H1 (cell line): ENCODE results near the gene TRABD2A. TPM values are rescaled to one million over a fixed set of nuclear protein-coding genes. Genes with fewer than 3 reads are reported as not detected.

Source experiments
- CTCF ChIA-PET: fragments of 300-600 bp; sonication (Branson Sonifier 250); formaldehyde crosslinking; loops from one replicate; lab custom pipeline; 2021; ENCODE audit not compliant: partially characterized antibody; lab: Charles Lee
- POLR2A ChIA-PET: fragments of 300-600 bp; sonication (Branson Sonifier 250); formaldehyde crosslinking; loops from one replicate; lab custom pipeline; 2021; ENCODE audit warnings: inconsistent platforms; ENCODE audit not compliant: partially characterized antibody; lab: Charles Lee
- DNase-seq, 2 experiments: peaks; one replicate each; pipeline versions ENCODE4 v3.0.0 to v3.0.0-alpha.2; 2010 to 2022; ENCODE audit warnings: low spot score in 2 of 2, low read depth in 1 of 2, mixed read lengths in 1 of 2
- FAIRE-seq: peaks from 2 replicates; lab custom pipeline; 2011; peaks lifted over from hg19 to GRCh38; lab: Jason Lieb, UNC
- H2AFZ ChIP-seq: 2 replicates; pipeline ENCODE4 v1.8.1; 2012; ENCODE audit warnings: low read length, inconsistent platforms
- H2AK5ac ChIP-seq: 2 replicates; pipeline ENCODE4 v1.6.1; 2013; ENCODE audit warnings: low read depth, low read length
- H2BK120ac ChIP-seq: replicated peaks from 2 replicates; pipeline ENCODE3; 2013; ENCODE audit warnings: low read depth, low read length, inconsistent platforms
- H2BK12ac ChIP-seq: 2 replicates; pipeline ENCODE4 v1.6.1; 2013; ENCODE audit warnings: low read depth, low read length
- H2BK15ac ChIP-seq: 2 replicates; pipeline ENCODE4 v1.6.1; 2013; ENCODE audit warnings: low read length
- H2BK20ac ChIP-seq: 2 replicates; pipeline ENCODE4 v1.6.1; 2013; ENCODE audit warnings: low read length
- H2BK5ac ChIP-seq: 2 replicates; pipeline ENCODE4 v1.6.1; 2013; ENCODE audit warnings: low read depth, low read length
- H3K14ac ChIP-seq: 2 replicates; pipeline ENCODE4 v1.6.1; 2013; ENCODE audit warnings: inconsistent platforms; ENCODE audit not compliant: insufficient read length
- H3K18ac ChIP-seq: 2 replicates; pipeline ENCODE4 v1.6.1; 2013; ENCODE audit warnings: low read length; ENCODE audit errors: extremely low read depth
- H3K23ac ChIP-seq: 2 replicates; pipeline ENCODE4 v1.6.1; 2013; ENCODE audit warnings: inconsistent platforms; ENCODE audit not compliant: insufficient read length
- H3K23me2 ChIP-seq: 2 replicates; pipeline ENCODE4 v1.6.1; 2013; ENCODE audit warnings: low read depth, low read length
- H3K27ac ChIP-seq: 2 replicates; pipeline ENCODE4 v1.6.1; 2011; ENCODE audit warnings: low read depth, low read length, inconsistent platforms
- H3K27me3 ChIP-seq, 4 experiments: replicated peaks in 1 of 4; 1 replicate in 1 of 4; 2 replicates in 3 of 4; pipeline versions ENCODE4 v1.6.1 to v1.8.1; 2011 to 2013; ENCODE audit warnings: low read length in 3 of 4, mild to moderate bottlenecking in 3 of 4, inconsistent platforms in 2 of 4, mixed read lengths in 2 of 4, moderate library complexity in 1 of 4; ENCODE audit not compliant: control insufficient read depth in 3 of 4, insufficient read depth in 3 of 4; ENCODE audit errors: extremely low read depth in 1 of 4
- H3K36me3 ChIP-seq, 4 experiments: 2 replicates each; pipeline versions ENCODE4 v1.6.1 to v1.8.1; 2011 to 2013; ENCODE audit warnings: mild to moderate bottlenecking in 4 of 4, low read length in 3 of 4, moderate library complexity in 2 of 4, control low read depth in 1 of 4, inconsistent platforms in 1 of 4; ENCODE audit not compliant: insufficient read depth in 4 of 4, control insufficient read depth in 2 of 4
- H3K4ac ChIP-seq: replicated peaks from 2 replicates; pipeline ENCODE3; 2013; ENCODE audit warnings: low read length, low read depth, mixed read lengths, inconsistent platforms; ENCODE audit not compliant: insufficient read length
- H3K4me1 ChIP-seq, 4 experiments: replicated peaks in 1 of 4; 1 replicate in 1 of 4; 2 replicates in 3 of 4; pipeline versions ENCODE4 v1.6.1 to v1.8.1; 2011 to 2013; ENCODE audit warnings: low read length in 3 of 4, inconsistent platforms in 2 of 4, mixed read lengths in 1 of 4; ENCODE audit not compliant: insufficient read depth in 4 of 4, control insufficient read depth in 3 of 4
- H3K4me2 ChIP-seq, 2 experiments: 2 replicates each; pipeline versions ENCODE4 v1.6.1 to v1.8.1; 2011 to 2013; ENCODE audit warnings: low read depth in 2 of 2, low read length in 2 of 2, control low read depth in 1 of 2, inconsistent platforms in 1 of 2, mild to moderate bottlenecking in 1 of 2; ENCODE audit not compliant: insufficient read depth in 1 of 2
- H3K4me3 ChIP-seq, 4 experiments: fragments of 200-600, 300-600 bp in 1 of 4; sonication (generic), shearing (Covaris generic), sonication (Bioruptor Twin) in 1 of 4; 2 replicates each; pipeline versions ENCODE4 v1.5.1 to v1.8.1; 2011 to 2016; ENCODE audit warnings: low read length in 4 of 4, low read depth in 3 of 4, control low read depth in 2 of 4, inconsistent platforms in 2 of 4, mild to moderate bottlenecking in 2 of 4, mixed read lengths in 1 of 4, moderate library complexity in 1 of 4; ENCODE audit not compliant: insufficient read depth in 2 of 4; ENCODE audit errors: extremely low read depth in 1 of 4
- H3K56ac ChIP-seq: replicated peaks from 2 replicates; pipeline ENCODE3; 2013; ENCODE audit warnings: low read depth, mild to moderate bottlenecking, mixed read lengths, low read length, inconsistent platforms; ENCODE audit not compliant: insufficient read length
- H3K79me1 ChIP-seq: 2 replicates; pipeline ENCODE4 v1.6.1; 2013; ENCODE audit warnings: low read depth, low read length, control low read depth
- H3K79me2 ChIP-seq, 2 experiments: 2 replicates each; pipeline versions ENCODE4 v1.6.1 to v1.8.1; 2012 to 2013; ENCODE audit warnings: low read length in 2 of 2, mild to moderate bottlenecking in 2 of 2, inconsistent platforms in 1 of 2; ENCODE audit not compliant: insufficient read depth in 2 of 2, control insufficient read depth in 1 of 2
- H3K9ac ChIP-seq, 4 experiments: replicated peaks in 1 of 4; 1 replicate in 1 of 4; 2 replicates in 3 of 4; pipeline versions ENCODE4 v1.6.1 to v1.8.1; 2011 to 2013; ENCODE audit warnings: low read depth in 3 of 4, low read length in 3 of 4, control low read depth in 2 of 4, mild to moderate bottlenecking in 2 of 4, moderate library complexity in 2 of 4, inconsistent platforms in 1 of 4; ENCODE audit errors: extremely low read depth in 1 of 4
- H3K9me3 ChIP-seq, 2 experiments: 2 replicates each; pipeline versions ENCODE4 v1.6.1 to v1.8.1; 2012 to 2013; ENCODE audit warnings: mild to moderate bottlenecking in 2 of 2, moderate library complexity in 2 of 2, control low read depth in 1 of 2, inconsistent platforms in 1 of 2, low read depth in 1 of 2, low read length in 1 of 2, mixed read lengths in 1 of 2; ENCODE audit not compliant: insufficient read depth in 2 of 2
- H4K20me1 ChIP-seq, 2 experiments: replicated peaks in 1 of 2; 2 replicates each; pipeline versions ENCODE3 to v1.8.1; 2011 to 2013; ENCODE audit warnings: inconsistent platforms in 2 of 2, low read length in 2 of 2, mild to moderate bottlenecking in 1 of 2; ENCODE audit not compliant: insufficient read depth in 2 of 2, control insufficient read depth in 1 of 2
- H4K5ac ChIP-seq: 2 replicates; pipeline ENCODE4 v1.6.1; 2013; ENCODE audit warnings: low read length, low read depth, mixed read lengths, inconsistent platforms; ENCODE audit not compliant: insufficient read length
- H4K8ac ChIP-seq: 2 replicates; pipeline ENCODE4 v1.8.0; 2013; ENCODE audit warnings: mild to moderate bottlenecking, moderate library complexity, low read length, inconsistent platforms; ENCODE audit not compliant: insufficient read depth; ENCODE audit errors: extremely low read depth
- H4K91ac ChIP-seq: replicated peaks from 2 replicates; pipeline ENCODE3; 2013; ENCODE audit warnings: low read length, mixed read lengths, inconsistent platforms; ENCODE audit not compliant: insufficient read length
- POLR2AphosphoS5 ChIP-seq: IDR thresholded peaks from 2 replicates; pipeline ENCODE4 v1.6.1; 2011; ENCODE audit warnings: low read depth, low read length
- WGBS, 2 experiments: shearing (Covaris generic) in 1 of 2; methylation state at CpG; one replicate each; pipeline versions ENCODE4 v1.1.6 to v1.1.7; 2013 to 2015; ENCODE audit warnings: low lambda C conversion rate in 2 of 2, mixed read lengths in 2 of 2, inconsistent platforms in 1 of 2, low coverage in 1 of 2, missing lambda C conversion rate in 1 of 2; ENCODE audit not compliant: insufficient replicate concordance in 2 of 2, insufficient coverage in 1 of 2, insufficient read length in 1 of 2; ENCODE audit errors: extremely low coverage in 1 of 2, missing lambda C conversion rate in 1 of 2; 5-methylcytosine and 5-hydroxymethylcytosine counted together
- polyA plus RNA-seq, 7 experiments: library from polyadenylated mRNA; depleted of rRNA in 3 of 7; stranded (reverse) in 5 of 7; unstranded in 2 of 7; fragments of >200 nt in 5 of 7; fragments of 200-250 nt in 2 of 7; gene quantifications; 1 replicate in 5 of 7; 2 replicates in 1 of 7; 4 replicates in 1 of 7; pipeline versions ENCODE4 v1.2.1 to v1.2.3, GENCODE V29; 2011 to 2013; ENCODE audit warnings: missing spikeins in 2 of 7, mixed read lengths in 2 of 7
- total RNA-seq: library from RNA; stranded (reverse); fragmentation: NEBNext Ultra II Directional; extraction: Animal tissue kit (Norgen Biotek cat#: 25700); gene quantifications from 2 replicates; pipeline ENCODE4 v1.2.1, GENCODE V29; 2021

Gene TRABD2A
- total and polyA plus RNA-seq, 2 of the 8 experiments (the other 6 are each of a cell fraction or from before 2014, with no cell fraction given) = 17.3 to 18.6 TPM

- no peak overlapping the region for H3K56ac ChIP-seq
- no peak overlapping the region for H3K4ac ChIP-seq
- no peaks in the 10 kb centered on the region for H3K9me3 ChIP-seq
- H4K8ac ChIP-seq = no peak overlapping the region
- no peak overlapping the region for H3K18ac ChIP-seq
- DNase-seq = no peak
- ChIA-PET POLR2A (no interaction called here), CTCF (interaction anchor here (0.6 to 4.4 kb wide), 2 partner anchors 13 to 86 kb away, joined by 3 to 20 read pairs; no protein-coding TSS in a partner anchor)
- H3K23me2 ChIP-seq = no peaks in the 10 kb centered on the region
- H2BK15ac ChIP-seq = no peak overlapping the region
- no peak overlapping the region for H4K91ac ChIP-seq
- no peak overlapping the region for H3K14ac ChIP-seq
- WGBS, 2 experiments = 91% methylated on average over 8 of the region's 8 CpGs; no CpG with 5 or more reads in 1 of the 2 experiments
- H3K36me3 ChIP-seq = no peaks in the 10 kb centered on the region
- no peak overlapping the region for H3K4me3 ChIP-seq
- H2AK5ac ChIP-seq = no peak overlapping the region
- H4K20me1 ChIP-seq = peaks cover 0 to under 1% of the 10 kb centered on the region in 2 experiments
- no peak overlapping the region for H2BK20ac ChIP-seq
- H2BK12ac ChIP-seq = no peak overlapping the region
- H3K9ac ChIP-seq = no peak overlapping the region
- 0 out of 2 replicates have a peak, but pooled peaks cover 2% of the 10 kb centered on the region for H3K79me1 ChIP-seq
- no peak overlapping the region for H2BK120ac ChIP-seq
- no peak overlapping the region for H3K23ac ChIP-seq
- FAIRE-seq = no peak
- no peak overlapping the region for H2BK5ac ChIP-seq
- no peak overlapping the region for H3K27ac ChIP-seq
- H3K4me2 ChIP-seq = no peak overlapping the region
- no peak overlapping the region for H4K5ac ChIP-seq
- H3K4me1 ChIP-seq = peaks cover 0 to 7% (median 0%) of the 10 kb centered on the region in 4 experiments; a peak in 1 of 7 replicates
- no peaks in the 10 kb centered on the region for H3K79me2 ChIP-seq
- no peaks in the 10 kb centered on the region for H3K27me3 ChIP-seq
- no peak overlapping the region for H2AFZ ChIP-seq
- no peak for TF ChIP-seq POLR2AphosphoS5
These were observed 36.7 kb downstream of the TRABD2A start for GRCh38 chr2:84844141-84844540.
